ENCODE results near the gene SH3GL2. TPM values are rescaled to one million over a fixed set of nuclear protein-coding genes. Genes with fewer than 3 reads are reported as not detected.

Gene SH3GL2
- total and polyA plus RNA-seq, 2 donors (not counting 3 experiments of a cell fraction or from before 2014, with no cell fraction given) = 0.12 TPM; not detected in 1

DNA sequence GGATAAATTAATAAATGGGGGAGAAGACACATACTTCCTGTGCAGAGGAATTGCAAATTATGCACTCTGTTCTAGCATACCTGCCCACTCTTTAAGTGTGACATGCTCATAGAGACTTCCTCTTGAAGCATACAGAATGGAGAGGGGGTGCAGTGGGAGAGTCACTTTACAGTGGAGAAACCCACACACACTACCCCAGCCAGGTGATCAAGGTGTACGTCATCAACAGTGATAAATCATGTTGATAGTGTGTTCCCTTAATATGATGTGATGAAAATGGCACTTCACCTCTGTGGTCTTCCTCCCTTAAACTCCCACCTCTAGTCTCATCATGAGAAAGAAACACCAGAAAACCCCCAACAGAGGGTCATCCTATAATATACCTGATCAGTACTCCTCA, 110.0 kb downstream of the SH3GL2 start:
- no peak overlapping the region for H3K4me3 ChIP-seq (replicated peaks in 1 of 3; ENCODE audit: insufficient read depth in 1 of 3, low read depth in 1 of 3, low read length in 3 of 3)
- TF ChIP-seq MYC (IDR thresholded peaks at IDR 0.05; ENCODE audit: low read depth, low read length) (no peak), GATA2 (IDR thresholded peaks at IDR 0.05; ENCODE audit: insufficient read depth, insufficient read length, low read depth, low read length) (no peak), FOS (IDR thresholded peaks at IDR 0.05; ENCODE audit: borderline replicate concordance, insufficient read depth, low read length) (no peak), EZH2 (IDR thresholded peaks at IDR 0.05; ENCODE audit: borderline replicate concordance, low read depth, low read length, severe bottlenecking) (no peak), POLR2A (IDR thresholded peaks at IDR 0.05; ENCODE audit: low read depth, low read length) (no peak), POLR2AphosphoS5 (IDR thresholded peaks at IDR 0.05; ENCODE audit: insufficient read depth, low read depth, low read length) (no peak), JUN (IDR thresholded peaks at IDR 0.05; ENCODE audit: borderline replicate concordance, insufficient read depth, insufficient read length, low read depth) (no peak)
- TF ChIP-seq, protein P1, sequence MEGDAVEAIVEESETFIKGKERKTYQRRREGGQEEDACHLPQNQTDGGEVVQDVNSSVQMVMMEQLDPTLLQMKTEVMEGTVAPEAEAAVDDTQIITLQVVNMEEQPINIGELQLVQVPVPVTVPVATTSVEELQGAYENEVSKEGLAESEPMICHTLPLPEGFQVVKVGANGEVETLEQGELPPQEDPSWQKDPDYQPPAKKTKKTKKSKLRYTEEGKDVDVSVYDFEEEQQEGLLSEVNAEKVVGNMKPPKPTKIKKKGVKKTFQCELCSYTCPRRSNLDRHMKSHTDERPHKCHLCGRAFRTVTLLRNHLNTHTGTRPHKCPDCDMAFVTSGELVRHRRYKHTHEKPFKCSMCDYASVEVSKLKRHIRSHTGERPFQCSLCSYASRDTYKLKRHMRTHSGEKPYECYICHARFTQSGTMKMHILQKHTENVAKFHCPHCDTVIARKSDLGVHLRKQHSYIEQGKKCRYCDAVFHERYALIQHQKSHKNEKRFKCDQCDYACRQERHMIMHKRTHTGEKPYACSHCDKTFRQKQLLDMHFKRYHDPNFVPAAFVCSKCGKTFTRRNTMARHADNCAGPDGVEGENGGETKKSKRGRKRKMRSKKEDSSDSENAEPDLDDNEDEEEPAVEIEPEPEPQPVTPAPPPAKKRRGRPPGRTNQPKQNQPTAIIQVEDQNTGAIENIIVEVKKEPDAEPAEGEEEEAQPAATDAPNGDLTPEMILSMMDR (IDR thresholded peaks at IDR 0.05; ENCODE audit: extremely low read depth in 1 of 2, insufficient read depth in 1 of 2, low read depth in 1 of 2, low read length in 2 of 2) = no peak
- TF ChIP-seq, protein P2, sequence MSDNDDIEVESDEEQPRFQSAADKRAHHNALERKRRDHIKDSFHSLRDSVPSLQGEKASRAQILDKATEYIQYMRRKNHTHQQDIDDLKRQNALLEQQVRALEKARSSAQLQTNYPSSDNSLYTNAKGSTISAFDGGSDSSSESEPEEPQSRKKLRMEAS (IDR thresholded peaks at IDR 0.05; ENCODE audit: insufficient read depth, insufficient read length) = no peak
- no peaks in the 10 kb centered on the region for H3K36me3 ChIP-seq (ENCODE audit: control insufficient read depth in 2 of 2, extremely low read depth in 1 of 2, insufficient read depth in 2 of 2, low read length in 2 of 2)
- BruUV-seq (replicated peaks) = no TSS peak
- H3K4me1 ChIP-seq (ENCODE audit: control insufficient read depth, extremely low read depth, insufficient read depth, low read length) = no peaks in the 10 kb centered on the region
- no peaks in the 10 kb centered on the region for H3K79me2 ChIP-seq (ENCODE audit: control insufficient read depth, insufficient read depth, low read length)
- H3K9me3 ChIP-seq (replicated peaks; ENCODE audit: control insufficient read depth, insufficient read depth, low read length) = no peaks in the 10 kb centered on the region
- H3K9me1 ChIP-seq (replicated peaks; ENCODE audit: control insufficient read depth, extremely low read depth, insufficient read depth, low read length) = no peaks in the 10 kb centered on the region
- no peaks in the 10 kb centered on the region for H3K27me3 ChIP-seq (ENCODE audit: control insufficient read depth in 2 of 2, insufficient read depth in 2 of 2, low read length in 2 of 2)
- H2AFZ ChIP-seq (ENCODE audit: low read depth, low read length) = no peak overlapping the region
- no peak overlapping the region for H3K27ac ChIP-seq (ENCODE audit: insufficient read depth, low read depth, low read length)
- dilution Hi-C loops (cut with MboI; ENCODE audit: extremely low pct_ligation_motif_present, low sequenced_read_pairs) = no loop called here
- CTCF ChIA-PET = no interaction called here
- DNase-seq (ENCODE audit: low read depth, low spot score) (no peak), FAIRE-seq (no peak)
- H4K20me1 ChIP-seq (replicated peaks; ENCODE audit: control insufficient read depth, extremely low read depth, insufficient read depth, low read length) = no peaks in the 10 kb centered on the region
- H3K9ac ChIP-seq (replicated peaks; ENCODE audit: extremely low read depth, insufficient read depth, low read length) = no peak overlapping the region
- POLR2A ChIA-PET = no interaction called here
- intact Hi-C loops (cut with micrococcal nuclease) = no loop called here
- H3K4me2 ChIP-seq (ENCODE audit: insufficient read depth, low read length) = no peak overlapping the region
